GM12878 (cell line): ENCODE data around the gene RECK.

Experiments
- POLR2A ChIP-seq: IDR thresholded peaks from 2 replicates; pipeline ENCODE4 v1.6.1; 2011; ENCODE audit warnings: low read depth, mild to moderate bottlenecking, low read length
- STAT1 ChIP-seq: fragments of 450-650 bp; conservative IDR thresholded peaks from 2 replicates; pipeline ENCODE4 v1.6.1; 2014; ENCODE audit warnings: antibody characterized with exemption, mild to moderate bottlenecking
- YBX1 ChIP-seq: fragments of 450-650 bp; IDR thresholded peaks from 2 replicates; pipeline ENCODE4 v1.6.1; 2016; ENCODE audit warnings: antibody characterized with exemption
- YY1 ChIP-seq: IDR thresholded peaks from 2 replicates; pipeline ENCODE4 v1.6.1; 2011; ENCODE audit warnings: low read depth, mild to moderate bottlenecking, low read length
- TF ChIP-seq, protein P1 (sequence below): fragments of 450-650 bp; IDR thresholded peaks from 2 replicates; pipeline ENCODE4 v1.6.1; 2017; ENCODE audit warnings: mild to moderate bottlenecking

DNA sequence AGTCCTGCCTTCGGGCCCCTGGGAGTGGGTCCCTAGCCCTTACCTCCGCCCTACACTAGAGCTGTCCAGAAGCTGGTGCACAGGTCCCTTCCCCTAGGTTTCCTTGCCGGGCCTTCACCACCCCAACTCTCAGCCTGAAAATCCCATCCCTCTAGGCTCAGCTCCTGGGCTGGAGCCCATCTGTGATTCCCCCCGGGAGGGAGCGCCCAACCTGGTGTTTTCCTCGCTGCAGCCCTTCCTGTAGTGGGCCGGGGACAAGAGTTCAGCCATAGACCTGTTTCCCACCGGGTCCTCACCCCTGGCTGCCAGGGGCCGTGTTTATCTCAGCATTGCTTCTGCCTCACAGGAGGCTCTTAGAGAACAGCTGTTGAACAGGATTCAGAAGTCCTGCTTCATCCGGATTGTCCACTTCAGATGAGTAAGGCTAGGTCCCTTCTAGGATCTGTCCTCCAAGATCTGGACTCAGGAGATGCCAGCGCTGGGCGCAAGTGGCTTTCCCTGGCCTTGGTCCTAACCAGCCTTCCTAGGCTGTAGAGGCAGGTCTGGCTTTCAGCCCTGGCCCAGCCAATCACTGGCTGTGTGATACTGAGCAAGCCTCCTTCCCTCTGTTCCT, 100.8 kb downstream of the RECK start:
- TF ChIP-seq STAT1 (no peak), POLR2A (no peak), YY1 (no peak), YBX1 (no peak)
- TF ChIP-seq, protein P1, sequence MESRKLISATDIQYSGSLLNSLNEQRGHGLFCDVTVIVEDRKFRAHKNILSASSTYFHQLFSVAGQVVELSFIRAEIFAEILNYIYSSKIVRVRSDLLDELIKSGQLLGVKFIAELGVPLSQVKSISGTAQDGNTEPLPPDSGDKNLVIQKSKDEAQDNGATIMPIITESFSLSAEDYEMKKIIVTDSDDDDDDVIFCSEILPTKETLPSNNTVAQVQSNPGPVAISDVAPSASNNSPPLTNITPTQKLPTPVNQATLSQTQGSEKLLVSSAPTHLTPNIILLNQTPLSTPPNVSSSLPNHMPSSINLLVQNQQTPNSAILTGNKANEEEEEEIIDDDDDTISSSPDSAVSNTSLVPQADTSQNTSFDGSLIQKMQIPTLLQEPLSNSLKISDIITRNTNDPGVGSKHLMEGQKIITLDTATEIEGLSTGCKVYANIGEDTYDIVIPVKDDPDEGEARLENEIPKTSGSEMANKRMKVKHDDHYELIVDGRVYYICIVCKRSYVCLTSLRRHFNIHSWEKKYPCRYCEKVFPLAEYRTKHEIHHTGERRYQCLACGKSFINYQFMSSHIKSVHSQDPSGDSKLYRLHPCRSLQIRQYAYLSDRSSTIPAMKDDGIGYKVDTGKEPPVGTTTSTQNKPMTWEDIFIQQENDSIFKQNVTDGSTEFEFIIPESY: no peak
